Measurements from ENCODE around the gene GDPD5.

DNA sequence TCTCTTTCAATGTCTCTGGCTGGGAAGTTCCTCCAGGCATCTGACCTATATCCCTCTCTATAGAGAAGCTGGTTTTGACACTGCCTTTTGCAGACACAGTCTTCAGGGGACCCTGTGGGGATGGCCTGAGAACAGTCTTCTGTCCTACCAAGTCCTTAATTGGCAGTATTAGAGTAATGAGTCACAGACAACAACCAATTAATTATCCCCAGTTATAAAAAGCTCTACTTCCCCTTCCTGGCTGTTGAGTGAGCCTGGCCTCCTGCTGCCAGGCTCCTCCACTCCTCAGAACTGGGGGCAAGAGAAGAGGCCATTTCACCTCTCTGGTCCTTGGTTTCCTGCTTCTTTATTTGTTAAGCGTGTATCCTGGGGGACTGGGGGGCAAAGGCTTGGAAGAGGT lies 51.5 kb downstream of the GDPD5 start:
- TF ChIP-seq, protein P1, sequence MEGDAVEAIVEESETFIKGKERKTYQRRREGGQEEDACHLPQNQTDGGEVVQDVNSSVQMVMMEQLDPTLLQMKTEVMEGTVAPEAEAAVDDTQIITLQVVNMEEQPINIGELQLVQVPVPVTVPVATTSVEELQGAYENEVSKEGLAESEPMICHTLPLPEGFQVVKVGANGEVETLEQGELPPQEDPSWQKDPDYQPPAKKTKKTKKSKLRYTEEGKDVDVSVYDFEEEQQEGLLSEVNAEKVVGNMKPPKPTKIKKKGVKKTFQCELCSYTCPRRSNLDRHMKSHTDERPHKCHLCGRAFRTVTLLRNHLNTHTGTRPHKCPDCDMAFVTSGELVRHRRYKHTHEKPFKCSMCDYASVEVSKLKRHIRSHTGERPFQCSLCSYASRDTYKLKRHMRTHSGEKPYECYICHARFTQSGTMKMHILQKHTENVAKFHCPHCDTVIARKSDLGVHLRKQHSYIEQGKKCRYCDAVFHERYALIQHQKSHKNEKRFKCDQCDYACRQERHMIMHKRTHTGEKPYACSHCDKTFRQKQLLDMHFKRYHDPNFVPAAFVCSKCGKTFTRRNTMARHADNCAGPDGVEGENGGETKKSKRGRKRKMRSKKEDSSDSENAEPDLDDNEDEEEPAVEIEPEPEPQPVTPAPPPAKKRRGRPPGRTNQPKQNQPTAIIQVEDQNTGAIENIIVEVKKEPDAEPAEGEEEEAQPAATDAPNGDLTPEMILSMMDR (IDR thresholded peaks at IDR 0.05; ENCODE audit: borderline replicate concordance, extremely low read depth, low read length, poor library complexity, severe bottlenecking): no peak
- TF ChIP-seq EZH2 (IDR thresholded peaks at IDR 0.05; ENCODE audit: borderline replicate concordance, low read depth, low read length, severe bottlenecking): no peak
